PC-3 (cell line): Measurements from ENCODE around the gene RABGAP1L. TPM values are rescaled to one million over a fixed set of nuclear protein-coding genes. Genes with fewer than 3 reads are reported as not detected.

Source experiments
- ATAC-seq: fragments of 200-7000 bp; cut with Tn5 transposase; 2 replicates; pipeline ENCODE4 v1.9.1; 2020; ENCODE audit warnings: mild to moderate bottlenecking, moderate library complexity
- BruUV-seq: library from RNA; stranded (reverse); fragments of 400-500 nt; replicated peaks from 2 replicates; lab custom pipeline; 2021; lab: Mats Ljungman, UMichigan
- CTCF ChIA-PET: fragments of 300-600 bp; sonication (Branson Sonifier 250); formaldehyde crosslinking; loops from one replicate; lab custom pipeline; 2022; ENCODE audit warnings: antibody characterized with exemption; lab: Charles Lee
- POLR2A ChIA-PET: fragments of 300-600 bp; sonication (Branson Sonifier 250); formaldehyde crosslinking; loops from one replicate; lab custom pipeline; 2022; ENCODE audit warnings: antibody characterized with exemption; ENCODE audit not compliant: unreplicated experiment; lab: Charles Lee
- DNase-seq: peaks from one replicate; pipeline ENCODE4 v3.0.0-alpha.2; 2015
- H2AFZ ChIP-seq: fragments of 300-600 bp; sonication (generic); 2 replicates; pipeline ENCODE4 v1.6.0; 2016; ENCODE audit warnings: antibody characterized with exemption, low read length
- H3F3A ChIP-seq: fragments of 300-600 bp; sonication (generic); one replicate; pipeline ENCODE4 v1.6.0; 2017; ENCODE audit warnings: antibody characterized with exemption, low read length, control low read depth, mild to moderate bottlenecking; ENCODE audit not compliant: unreplicated experiment
- H3K27ac ChIP-seq: fragments of 300-600 bp; sonication (generic); 2 replicates; pipeline ENCODE4 v1.5.1; 2016; ENCODE audit warnings: mild to moderate bottlenecking, low read length
- H3K27me3 ChIP-seq: fragments of 300-600 bp; sonication (generic); 2 replicates; pipeline ENCODE4 v1.6.1; 2016; ENCODE audit warnings: low read length, mixed read lengths
- H3K36me3 ChIP-seq: fragments of 300-600 bp; sonication (generic); 2 replicates; pipeline ENCODE4 v1.6.1; 2016; ENCODE audit warnings: low read depth, mixed run types, low read length, mixed read lengths
- H3K4me1 ChIP-seq: fragments of 300-600 bp; sonication (generic); 2 replicates; pipeline ENCODE4 v1.5.1; 2016; ENCODE audit warnings: low read length; ENCODE audit not compliant: insufficient read depth
- H3K4me2 ChIP-seq: fragments of 300-600 bp; sonication (generic); 2 replicates; pipeline ENCODE4 v1.6.0; 2016; ENCODE audit warnings: low read length
- H3K4me3 ChIP-seq: fragments of 300-600 bp; sonication (generic); 2 replicates; pipeline ENCODE4 v1.5.1; 2016; ENCODE audit warnings: mild to moderate bottlenecking, low read length, mixed read lengths
- H3K79me2 ChIP-seq: fragments of 300-600 bp; sonication (generic); 2 replicates; pipeline ENCODE4 v1.6.1; 2017; ENCODE audit warnings: low read length, mixed read lengths
- H3K9ac ChIP-seq: fragments of 300-600 bp; sonication (generic); 2 replicates; pipeline ENCODE4 v1.6.0; 2016; ENCODE audit warnings: mild to moderate bottlenecking, low read length
- H3K9me2 ChIP-seq: fragments of 300-600 bp; sonication (generic); replicated peaks from 2 replicates; pipeline ENCODE4 v1.6.1; 2016; ENCODE audit warnings: mixed run types, low read length, mixed read lengths
- H3K9me3 ChIP-seq: fragments of 300-600 bp; sonication (generic); 2 replicates; pipeline ENCODE4 v1.6.1; 2016; ENCODE audit warnings: low read length, mixed read lengths
- H4K20me1 ChIP-seq: fragments of 300-600 bp; sonication (generic); 2 replicates; pipeline ENCODE4 v1.6.1; 2016; ENCODE audit warnings: low read length, mixed read lengths
- CTCF ChIP-seq: fragments of 300-600 bp; sonication (generic); conservative IDR thresholded peaks from 2 replicates; pipeline ENCODE4 v1.5.1; 2017; ENCODE audit warnings: antibody characterized with exemption, low read depth, mild to moderate bottlenecking, low read length
- EZH2 ChIP-seq: fragments of 300-600 bp; sonication (generic); IDR thresholded peaks from one replicate; pipeline ENCODE4 v1.6.1; 2017; ENCODE audit warnings: antibody characterized with exemption, mild to moderate bottlenecking, low read length; ENCODE audit not compliant: unreplicated experiment
- EZH2phosphoT487 ChIP-seq: fragments of 300-600 bp; sonication (generic); IDR thresholded peaks from 2 replicates; pipeline ENCODE4 v1.6.1; 2018; ENCODE audit warnings: mild to moderate bottlenecking, antibody characterized with exemption, low read length, borderline replicate concordance
- intact Hi-C: fragments of 100-400 bp; cut with micrococcal nuclease; formaldehyde crosslinking; loops from 2 replicates; pipeline ENCODE4 v1.9.0; 2023
- total RNA-seq: library from RNA; depleted of rRNA; stranded (reverse); fragments of >200 nt; gene quantifications from 2 replicates; pipeline ENCODE4 v1.2.3, GENCODE V29; 2014

The RABGAP1L gene
- total RNA-seq, 1 experiment from 2014 or later: 24.4 TPM

GRCh38 chr1:174391716-174392115 lies 232.4 kb downstream of the RABGAP1L start:
- H3K9me2 ChIP-seq: no peaks in the 10 kb centered on the region
- no peak overlapping the region for H3K9ac ChIP-seq
- H3K79me2 ChIP-seq: no peaks in the 10 kb centered on the region
- no peak overlapping the region for H2AFZ ChIP-seq
- no peak for ATAC-seq
- BruUV-seq: no TSS peak
- H3K9me3 ChIP-seq: no peaks in the 10 kb centered on the region
- POLR2A ChIA-PET: no interaction called here
- intact Hi-C loops: no loop called here
- CTCF ChIA-PET: no interaction called here
- TF ChIP-seq EZH2: no peak
- TF ChIP-seq EZH2phosphoT487: no peak
- no peak for TF ChIP-seq CTCF
- H3K36me3 ChIP-seq: no peaks in the 10 kb centered on the region
- H3K27me3 ChIP-seq: no peaks in the 10 kb centered on the region
- no peaks in the 10 kb centered on the region for H3K4me1 ChIP-seq
- H4K20me1 ChIP-seq: no peaks in the 10 kb centered on the region
- H3F3A ChIP-seq: no peaks in the 10 kb centered on the region
- H3K4me3 ChIP-seq: no peak overlapping the region
- no peak overlapping the region for H3K4me2 ChIP-seq
- DNase-seq: no peak
- no peak overlapping the region for H3K27ac ChIP-seq

DNA sequence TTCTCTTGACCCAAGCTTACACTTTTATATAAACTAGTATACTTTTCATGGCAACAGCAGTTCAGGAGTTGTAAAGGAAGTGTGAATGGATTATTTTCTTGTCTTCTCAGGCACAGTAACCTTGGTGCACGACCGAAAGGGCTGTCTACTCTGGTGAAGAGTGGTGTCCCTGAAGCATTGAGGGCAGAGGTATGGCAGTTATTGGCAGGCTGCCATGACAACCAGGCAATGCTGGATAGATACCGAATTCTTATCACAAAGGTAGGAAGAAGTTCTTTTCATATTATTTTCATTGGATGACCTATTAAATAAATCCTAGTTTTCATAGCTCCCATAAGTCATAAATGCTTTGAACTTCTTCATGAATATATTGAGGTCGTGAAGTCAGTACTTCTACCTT lies 234.6 kb downstream of the RABGAP1L start:
- ATAC-seq: no peak
- Histone ChIP-seq H3K4me1 (no peaks in the 10 kb centered on the region), H2AFZ (no peak overlapping the region), H3K9me3 (no peaks in the 10 kb centered on the region), H3K4me2 (no peak overlapping the region), H3K9ac (no peak overlapping the region), H3K4me3 (no peak overlapping the region), H3K9me2 (no peaks in the 10 kb centered on the region), H3K27me3 (no peaks in the 10 kb centered on the region), H3K27ac (no peak overlapping the region), H3F3A (no peaks in the 10 kb centered on the region), H3K36me3 (no peaks in the 10 kb centered on the region), H3K79me2 (no peaks in the 10 kb centered on the region), H4K20me1 (no peaks in the 10 kb centered on the region)
- ChIA-PET CTCF (no interaction called here), POLR2A (no interaction called here)
- no TSS peak for BruUV-seq
- intact Hi-C loops: no loop called here
- DNase-seq: no peak
- no peak for TF ChIP-seq CTCF
- TF ChIP-seq EZH2phosphoT487: no peak
- TF ChIP-seq EZH2: no peak

DNA sequence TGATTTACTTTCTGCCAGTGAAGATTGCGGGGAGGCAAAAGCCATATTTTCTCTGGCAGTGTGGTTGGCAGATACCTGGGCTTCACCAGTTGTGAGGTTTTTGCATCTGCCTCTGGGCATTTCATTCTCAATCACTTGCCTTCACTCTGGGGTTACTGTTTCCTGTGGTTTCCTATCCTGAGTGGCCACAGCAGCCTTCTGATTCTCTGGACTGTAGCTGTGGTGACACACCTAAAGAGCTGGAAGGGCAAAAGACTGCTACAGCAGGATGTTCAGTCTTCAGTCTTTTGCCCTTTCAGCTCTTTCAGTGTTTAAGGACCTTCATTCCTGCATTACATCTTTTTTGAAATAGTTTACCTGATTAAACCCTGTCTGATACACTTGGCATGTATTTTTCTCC lies 237.9 kb downstream of the RABGAP1L start:
- H4K20me1 ChIP-seq: no peaks in the 10 kb centered on the region
- no peaks in the 10 kb centered on the region for H3K36me3 ChIP-seq
- no peaks in the 10 kb centered on the region for H3K79me2 ChIP-seq
- ChIA-PET POLR2A (no interaction called here), CTCF (no interaction called here)
- H3F3A ChIP-seq: no peaks in the 10 kb centered on the region
- TF ChIP-seq CTCF (no peak), EZH2 (no peak), EZH2phosphoT487 (no peak)
- intact Hi-C loops: no loop called here
- H3K4me3 ChIP-seq: no peak overlapping the region
- no peak overlapping the region for H3K9ac ChIP-seq
- no peak overlapping the region for H3K4me2 ChIP-seq
- H3K9me3 ChIP-seq: no peaks in the 10 kb centered on the region
- no peak for ATAC-seq
- no peak overlapping the region for H2AFZ ChIP-seq
- no peaks in the 10 kb centered on the region for H3K4me1 ChIP-seq
- H3K27ac ChIP-seq: no peak overlapping the region
- no peaks in the 10 kb centered on the region for H3K9me2 ChIP-seq
- BruUV-seq: no TSS peak
- H3K27me3 ChIP-seq: no peaks in the 10 kb centered on the region
- no peak for DNase-seq
